C4-2B (cell line): Measurements from ENCODE around the gene RNPC3.

Experiments
- CTCF ChIP-seq: fragments of 450-650 bp; conservative IDR thresholded peaks from 2 replicates; pipeline ENCODE4 v1.5.1; 2017; ENCODE audit warnings: mild to moderate bottlenecking
- ZFX ChIP-seq: fragments of 450-650 bp; IDR thresholded peaks from 2 replicates; pipeline ENCODE4 v1.6.1; 2017

- TF ChIP-seq CTCF (no peak), ZFX (no peak)
Measured at GRCh38 chr1:103547840-103548239, 22.3 kb downstream of the RNPC3 start.
